ENCODE data around the gene DPYD.

GRCh38 chr1:97632075-97632474 lies 288.8 kb downstream of the DPYD start:
- TF ChIP-seq CTCF (conservative IDR thresholded peaks at IDR 0.05 in 1 of 2, IDR thresholded peaks at IDR 0.05 in 1 of 2; ENCODE audit: extremely low read depth in 1 of 2, insufficient read depth in 1 of 2, low read depth in 1 of 2, low read length in 2 of 2) (no peak), EZH2 (IDR thresholded peaks at IDR 0.05; ENCODE audit: borderline replicate concordance, low read length) (no peak)

Data from mammary epithelial cell (primary cell).